Ammon's horn (tissue), 1 donor: ENCODE data around the gene TERC.
"Not testable (repeated sequence)": the region's sequence is repeated elsewhere in the genome, so short reads cannot be mapped to it uniquely, and the experiment has no call there.

ENCODE experiments used
- DNase-seq: peaks from one replicate; pipeline ENCODE4 v3.0.0-alpha.2; 2016; ENCODE audit warnings: low spot score

The TERC gene

GRCh38 chr3:169771497-169772304 lies 6.8 kb upstream of the TERC start:
- peak; percentile 78 for DNase-seq

DNA sequence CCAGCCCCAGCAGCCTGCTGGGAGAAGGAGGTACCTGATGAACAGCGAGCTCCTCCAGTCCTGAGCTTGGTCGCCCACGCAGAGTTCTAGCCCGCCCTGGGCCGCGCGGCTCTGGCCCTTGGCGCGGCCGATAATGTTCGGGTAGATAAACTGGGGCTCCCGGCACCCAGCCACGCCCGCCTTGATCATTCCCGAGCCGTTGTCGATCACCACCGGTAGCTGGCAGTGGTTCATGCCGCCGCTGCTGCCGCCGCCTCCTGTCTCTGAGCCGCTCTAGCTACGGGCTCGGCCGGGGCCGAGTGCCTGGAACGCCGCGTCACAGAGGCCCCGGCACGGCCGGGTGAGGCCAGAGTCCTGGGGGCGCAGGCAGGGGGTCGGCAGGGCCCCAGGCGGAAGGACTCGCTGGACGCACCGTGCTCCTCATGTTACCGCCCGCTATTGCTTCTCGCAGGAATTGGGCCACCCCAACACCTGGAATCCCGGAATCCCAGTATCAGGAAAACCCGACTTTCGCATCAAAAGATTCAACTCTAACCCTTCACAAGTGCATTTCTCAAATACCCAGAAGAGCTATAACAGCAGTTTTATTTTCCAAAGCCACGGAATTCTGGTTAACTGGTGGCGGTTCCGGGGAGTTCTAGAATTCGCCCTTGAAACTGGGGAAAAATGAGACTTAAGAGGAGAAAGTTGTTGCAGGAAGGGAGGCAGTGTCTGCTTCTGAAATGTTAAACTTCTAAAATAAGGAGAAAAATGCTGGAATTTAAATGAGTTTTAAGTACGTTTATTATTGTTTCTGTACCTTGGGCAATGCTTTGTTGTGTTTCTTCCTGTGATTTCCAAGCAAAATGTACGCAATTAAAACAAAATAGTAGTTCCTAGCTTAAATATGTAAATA lies 4.7 kb upstream of the TERC start, which contains the start of gene ACTRT3:
ACTRT3 (minus strand) TSS at position 275 of the 895 bp plus-strand sequence; CDS start at position 234, 41 bp downstream.
- peak; percentile 43 for DNase-seq

DNA sequence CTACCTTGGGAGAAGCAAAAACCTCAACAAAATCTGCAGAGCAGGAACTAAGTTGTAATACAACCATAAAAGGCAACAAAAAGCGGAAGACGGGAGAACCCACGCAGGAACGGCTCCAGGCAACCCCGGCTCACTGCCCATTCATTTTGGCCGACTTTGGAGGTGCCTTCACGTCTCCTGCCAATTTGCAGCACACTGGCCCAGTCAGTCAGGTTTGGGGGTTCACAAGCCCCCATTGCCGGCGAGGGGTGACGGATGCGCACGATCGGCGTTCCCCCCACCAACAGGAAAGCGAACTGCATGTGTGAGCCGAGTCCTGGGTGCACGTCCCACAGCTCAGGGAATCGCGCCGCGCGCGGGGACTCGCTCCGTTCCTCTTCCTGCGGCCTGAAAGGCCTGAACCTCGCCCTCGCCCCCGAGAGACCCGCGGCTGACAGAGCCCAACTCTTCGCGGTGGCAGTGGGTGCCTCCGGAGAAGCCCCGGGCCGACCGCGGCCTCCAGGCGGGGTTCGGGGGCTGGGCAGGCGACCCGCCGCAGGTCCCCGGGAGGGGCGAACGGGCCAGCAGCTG lies 463 bp downstream of the TERC start:
- DNase-seq: peak; percentile 78

DNA sequence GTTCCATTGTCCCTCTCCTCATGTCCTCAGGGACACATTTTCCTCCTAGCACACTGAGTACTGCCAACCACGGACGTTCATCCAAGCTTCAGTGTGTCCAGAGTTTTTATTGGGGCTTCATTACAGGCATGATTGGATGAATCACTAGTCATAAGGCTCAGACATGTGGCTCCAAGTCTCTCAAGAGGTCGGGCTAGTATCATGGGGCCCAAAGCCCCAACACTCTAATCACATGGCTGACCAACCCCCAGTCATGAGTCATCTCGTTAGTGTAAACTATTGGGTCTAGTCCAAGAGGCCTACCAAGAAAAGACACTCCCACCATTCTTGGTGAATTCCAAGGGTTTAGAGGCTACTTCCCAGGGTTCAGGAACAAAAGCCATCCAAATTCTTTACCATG lies 4.4 kb downstream of the TERC start:
- DNase-seq: no peak

GRCh38 chr3:169759256-169759655 lies 5.6 kb downstream of the TERC start:
- no peak for DNase-seq

DNA sequence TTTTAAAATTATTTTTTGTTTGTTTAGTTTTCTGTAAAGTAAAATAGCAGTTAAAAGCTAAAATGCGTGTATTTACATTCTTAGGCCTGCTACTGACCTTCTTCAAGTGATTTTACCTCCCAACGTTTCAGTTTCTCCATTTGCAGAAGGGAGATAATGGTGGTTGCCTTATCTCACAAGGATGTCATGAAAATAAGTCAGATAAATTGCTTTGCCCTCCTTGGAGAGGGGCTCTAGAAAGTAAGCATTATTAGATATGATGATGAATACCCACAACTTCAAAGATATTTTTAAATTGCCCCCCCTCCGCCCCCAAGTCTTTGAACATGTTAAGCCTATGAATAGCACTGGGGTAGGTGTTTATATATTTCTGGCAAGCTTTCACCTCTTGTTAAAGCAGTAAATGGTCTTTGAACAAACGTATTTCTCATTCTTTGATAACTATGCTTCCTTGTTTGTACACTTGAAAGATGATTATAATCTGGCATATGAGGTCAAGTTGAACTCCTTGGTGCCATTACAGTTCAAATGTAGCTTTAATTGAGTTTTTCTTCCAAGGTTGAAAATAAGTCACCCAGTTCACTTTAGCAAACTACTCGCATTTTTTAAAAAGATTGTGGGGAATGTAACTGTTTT lies 6.4 kb downstream of the TERC start:
- no peak for DNase-seq

DNA sequence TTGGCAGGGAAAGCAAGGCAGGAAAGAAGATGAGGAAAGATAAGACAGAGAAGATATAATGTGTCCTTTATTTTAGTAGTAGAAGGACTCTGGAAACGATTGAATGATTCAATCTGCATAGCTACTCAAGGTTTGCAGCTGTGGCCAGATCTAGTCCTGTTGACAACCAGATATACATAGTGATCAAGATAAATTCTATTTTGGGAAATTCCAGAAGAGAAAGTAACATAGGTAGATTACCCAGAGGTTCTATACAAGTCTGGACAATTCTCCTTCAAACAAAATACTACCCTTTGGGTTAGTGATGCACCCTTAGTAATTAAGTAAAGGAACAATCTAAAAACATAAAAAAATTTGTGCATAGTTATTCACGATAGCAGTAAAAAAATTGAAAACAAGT lies 9.4 kb downstream of the TERC start:
- no peak for DNase-seq

GRCh38 chr3:169754711-169755110 lies 10.1 kb downstream of the TERC start:
- DNase-seq: no peak

DNA sequence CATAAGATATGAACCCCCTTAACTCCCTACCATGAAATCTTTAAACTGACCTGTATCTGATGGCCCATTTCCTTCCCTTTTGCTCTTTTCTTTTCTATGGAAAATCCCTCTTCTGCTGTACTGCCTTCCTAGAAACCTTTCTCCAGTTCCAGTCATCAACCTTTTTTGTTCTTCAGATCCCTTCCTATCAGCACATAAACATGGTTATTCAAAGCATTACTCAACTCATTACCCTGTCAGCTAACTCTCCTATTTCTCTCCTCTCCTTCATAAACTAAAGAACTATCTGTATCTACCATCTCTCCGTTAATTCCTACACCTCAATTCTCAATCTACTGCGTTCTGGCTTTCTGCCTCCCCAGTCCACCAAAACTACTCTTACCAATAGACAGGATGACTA lies 13.0 kb downstream of the TERC start:
- DNase-seq: no peak

- DNase-seq: no peak
Observed at GRCh38 chr3:169750665-169751064, 14.2 kb downstream of the TERC start.

GRCh38 chr3:169748670-169749069 lies 16.2 kb downstream of the TERC start:
- DNase-seq: no peak

- DNase-seq: no peak
Observed at GRCh38 chr3:169746924-169747323, 17.9 kb downstream of the TERC start.

DNA sequence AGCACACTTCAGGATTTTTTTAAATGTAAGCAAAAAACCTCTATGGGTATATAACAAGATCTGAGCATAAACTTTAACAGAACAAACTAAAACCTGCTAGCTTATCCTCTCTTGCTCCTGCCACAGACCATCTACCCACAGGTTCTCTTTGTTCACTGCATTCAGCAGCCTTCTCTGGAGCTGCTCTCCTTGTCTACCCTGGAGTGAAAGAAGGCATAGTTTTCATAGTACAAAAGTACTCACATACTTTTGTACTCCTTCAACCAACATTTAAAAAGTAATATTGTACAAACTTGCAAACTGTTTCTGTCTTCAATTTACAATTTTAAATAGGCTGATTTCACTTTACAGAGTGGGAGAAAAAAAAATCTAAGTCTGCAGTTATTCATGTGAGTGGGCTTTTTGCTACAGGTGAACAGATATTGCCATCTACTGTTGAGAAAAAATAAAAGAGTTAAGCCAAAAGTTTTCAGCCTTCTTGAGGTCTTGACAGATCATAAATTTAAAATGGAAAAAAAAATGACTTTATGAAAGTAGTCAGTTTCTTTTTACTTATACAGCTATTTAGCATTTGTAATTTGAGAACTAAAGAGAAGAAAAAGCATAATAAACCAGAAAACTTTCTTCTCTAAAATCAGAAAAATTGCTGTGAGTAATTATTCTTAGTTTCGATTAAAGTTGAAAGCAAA lies 20.4 kb downstream of the TERC start:
- no peak for DNase-seq

DNA sequence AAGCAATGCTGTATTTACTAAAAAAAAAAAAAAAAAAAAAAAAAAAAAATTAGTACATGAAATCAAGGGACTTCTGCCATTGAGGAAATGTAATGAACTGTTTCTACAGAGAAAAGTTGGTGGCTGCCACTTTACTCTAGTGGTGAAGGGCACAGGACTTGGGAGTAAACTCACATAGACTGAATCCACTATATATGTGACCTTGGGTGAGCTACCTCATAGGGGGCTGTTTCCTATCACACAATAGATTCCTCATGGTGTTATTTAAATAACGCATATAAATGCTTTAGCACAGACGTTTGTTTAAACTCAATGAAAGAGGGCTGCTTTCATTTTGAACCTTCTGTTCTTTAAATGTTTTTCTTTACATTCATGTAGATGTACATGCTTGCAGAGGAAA lies 25.8 kb downstream of the TERC start:
- DNase-seq: no peak

- not testable (repeated sequence) for DNase-seq
Observed at GRCh38 chr3:169731857-169732256, 33.0 kb downstream of the TERC start.

GRCh38 chr3:169722724-169723123 lies 42.1 kb downstream of the TERC start:
- no peak for DNase-seq

DNA sequence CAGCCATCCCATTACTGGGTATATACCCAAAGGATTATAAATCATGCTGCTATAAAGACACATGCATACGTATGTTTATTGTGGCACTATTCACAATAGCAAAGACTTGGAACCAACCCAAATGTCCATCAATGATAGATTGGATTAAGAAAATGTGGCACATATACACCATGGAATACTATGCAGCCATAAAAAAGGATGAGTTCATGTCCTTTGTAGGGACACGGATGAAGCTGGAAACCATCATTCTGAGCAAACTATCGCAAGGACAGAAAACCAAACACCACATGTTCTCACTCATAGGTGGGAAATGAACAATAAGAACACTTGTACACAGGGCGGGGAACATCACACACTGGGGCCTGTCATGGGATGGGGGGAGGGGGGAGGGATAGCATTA lies 46.4 kb downstream of the TERC start:
- DNase-seq: not testable (repeated sequence)
